ENCODE results near the gene CMC2.

DNA sequence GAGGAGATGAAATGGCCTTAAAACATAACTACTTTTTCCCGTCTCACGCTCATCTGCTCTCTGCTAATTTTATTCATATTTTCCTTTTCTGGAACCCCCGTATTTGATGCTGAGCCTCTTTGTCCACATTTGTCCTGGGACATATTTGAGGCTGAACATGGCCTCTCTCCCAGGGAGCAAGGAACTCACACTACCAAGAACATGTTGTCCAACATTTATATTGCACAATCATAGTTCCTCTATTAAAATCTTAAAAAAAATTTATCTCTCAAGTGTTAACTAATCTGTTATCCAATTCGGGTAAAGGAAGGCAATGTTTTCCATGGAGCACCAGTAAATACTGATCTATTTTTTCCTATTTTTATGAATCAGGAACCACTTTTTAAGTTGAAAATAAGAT lies 60.2 kb downstream of the CMC2 start:
- TF ChIP-seq SUZ12 (IDR thresholded peaks at IDR 0.05), result no peak
- no peak for TF ChIP-seq HDGF (IDR thresholded peaks at IDR 0.05; ENCODE audit: borderline replicate concordance)
- TF ChIP-seq L3MBTL2 (conservative IDR thresholded peaks at IDR 0.05), result no peak
- no peak for TF ChIP-seq TARDBP (IDR thresholded peaks at IDR 0.05)
- no peak for TF ChIP-seq LEF1 (IDR thresholded peaks at IDR 0.05; ENCODE audit: borderline replicate concordance)
- TF ChIP-seq CTBP1 (IDR thresholded peaks at IDR 0.05; ENCODE audit: borderline replicate concordance), result no peak
- TF ChIP-seq SP1 (IDR thresholded peaks at IDR 0.05), result no peak
- TF ChIP-seq ARNT (IDR thresholded peaks at IDR 0.05), result no peak
- TF ChIP-seq FOXA1 (IDR thresholded peaks at IDR 0.05), result no peak
- TF ChIP-seq NFRKB (IDR thresholded peaks at IDR 0.05), result no peak
- TF ChIP-seq FOXK2 (IDR thresholded peaks at IDR 0.05), result no peak
- TF ChIP-seq BHLHE40 (IDR thresholded peaks at IDR 0.05; ENCODE audit: borderline replicate concordance), result no peak
- no peak for TF ChIP-seq ZNF384 (IDR thresholded peaks at IDR 0.05)
- TF ChIP-seq ELF4 (IDR thresholded peaks at IDR 0.05), result no peak
